Umbilical cord (tissue), 2 donors: ENCODE data around the gene DTD1. TPM values are rescaled to one million over a fixed set of nuclear protein-coding genes. Genes with fewer than 3 reads are reported as not detected.

Experiments
- DNase-seq: peaks from one replicate; pipeline ENCODE4 v3.0.0-alpha.2; 2015; ENCODE audit warnings: low spot score
- total RNA-seq: library from RNA; depleted of rRNA; stranded (reverse); fragments of >200 nt; gene quantifications from one replicate; pipeline ENCODE4 v1.2.3, GENCODE V29; 2014; ENCODE audit warnings: low replicate concordance; ENCODE audit not compliant: insufficient read depth

The DTD1 gene, protein sequence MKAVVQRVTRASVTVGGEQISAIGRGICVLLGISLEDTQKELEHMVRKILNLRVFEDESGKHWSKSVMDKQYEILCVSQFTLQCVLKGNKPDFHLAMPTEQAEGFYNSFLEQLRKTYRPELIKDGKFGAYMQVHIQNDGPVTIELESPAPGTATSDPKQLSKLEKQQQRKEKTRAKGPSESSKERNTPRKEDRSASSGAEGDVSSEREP
- 20.2 TPM for total RNA-seq

DNA sequence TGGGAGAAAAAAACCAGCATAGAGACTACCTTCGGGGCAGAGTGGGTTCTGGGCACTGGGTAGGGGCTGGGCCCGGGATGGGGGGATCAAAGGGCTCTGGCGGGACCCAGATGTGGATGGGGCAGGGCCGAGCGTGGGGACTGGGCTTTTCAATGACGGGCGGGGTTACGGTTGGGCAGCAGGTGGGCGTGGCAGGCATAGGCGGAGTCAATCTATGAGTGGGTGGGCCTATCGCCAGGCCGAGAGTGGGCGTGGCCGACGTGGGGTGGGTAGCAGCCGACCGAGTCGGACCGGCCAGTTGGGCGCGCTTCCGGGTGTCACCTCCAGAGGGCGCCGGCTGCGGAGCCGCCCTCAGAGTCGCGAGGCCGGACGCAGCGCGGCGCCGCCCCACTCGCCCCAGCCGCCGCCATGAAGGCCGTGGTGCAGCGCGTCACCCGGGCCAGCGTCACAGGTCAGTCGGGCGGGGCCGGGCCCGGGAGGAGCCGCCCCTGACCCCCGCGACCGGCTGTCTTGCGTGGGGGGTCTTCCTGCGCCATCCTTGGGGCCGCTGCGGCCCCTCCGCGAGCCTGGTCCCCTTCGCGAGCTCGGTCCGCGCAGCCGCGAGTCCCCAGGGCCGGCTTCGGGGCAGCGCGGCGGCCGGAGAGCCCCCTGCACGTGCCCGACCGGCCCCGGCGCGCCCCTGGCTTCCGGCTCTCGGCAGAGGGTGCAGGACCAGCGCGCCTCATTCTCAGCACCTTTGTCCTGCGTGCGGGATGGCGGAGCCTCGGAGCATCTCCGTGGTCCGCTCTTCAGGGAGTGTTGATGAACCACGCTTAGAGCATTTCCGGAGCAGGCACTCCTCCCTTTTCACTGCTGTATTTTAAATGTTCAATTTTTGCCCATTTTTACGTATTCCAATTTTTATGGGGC, at the start of gene DTD1:
DTD1 (plus strand) TSS at position 390 of the 909 bp plus-strand sequence; CDS start at position 409, 19 bp downstream.
- DNase-seq: peak; percentile 79

- DNase-seq: no peak
These were observed 46.1 kb upstream of the DTD1 start for GRCh38 chr20:18541741-18542140.

GRCh38 chr20:18543216-18543615, 44.6 kb upstream of the DTD1 start:
- no peak for DNase-seq

DNA sequence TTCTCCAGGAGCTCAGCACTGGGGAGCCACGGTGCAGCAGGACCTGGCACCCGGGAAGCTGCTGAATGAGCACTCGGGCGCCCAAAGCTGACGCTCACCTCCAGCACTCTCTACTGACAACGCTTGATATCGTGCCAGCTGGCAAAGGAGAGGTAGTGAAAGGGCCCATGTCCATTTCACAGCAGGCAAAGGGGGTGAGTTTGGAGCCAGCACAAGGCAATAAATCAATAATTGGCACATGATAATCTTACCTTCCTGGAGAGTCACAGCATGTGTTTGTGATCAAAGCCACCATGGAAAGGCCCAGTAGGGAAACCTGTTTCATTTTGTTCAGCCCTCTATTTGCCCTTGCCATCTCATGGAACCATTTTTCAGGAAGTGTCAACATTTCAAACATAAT, 43.9 kb upstream of the DTD1 start:
- no peak for DNase-seq

DNA sequence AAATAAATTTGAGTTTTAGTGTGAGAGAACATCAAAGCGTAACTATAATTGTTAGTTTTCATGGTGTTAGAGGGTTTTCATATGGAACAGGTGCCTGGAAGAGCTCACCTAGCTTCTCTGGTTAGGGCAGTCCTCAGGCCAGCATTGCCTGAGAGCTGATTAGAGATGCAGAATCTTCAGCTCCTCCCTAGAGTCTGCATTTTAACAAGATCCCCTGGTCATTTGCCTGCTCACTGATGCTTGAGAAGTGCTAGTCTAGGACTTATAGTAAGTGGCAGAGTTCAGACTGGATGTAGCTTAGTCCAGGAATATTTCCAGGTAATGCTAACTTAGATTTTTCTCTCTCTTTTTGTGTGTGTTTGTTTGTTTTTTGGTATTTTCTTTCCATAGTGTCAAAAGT, 42.3 kb upstream of the DTD1 start:
- DNase-seq: no peak

- DNase-seq: no peak
These were observed 39.4 kb upstream of the DTD1 start for GRCh38 chr20:18548465-18548864.

GRCh38 chr20:18553746-18554145, 34.1 kb upstream of the DTD1 start:
- no peak for DNase-seq

DNA sequence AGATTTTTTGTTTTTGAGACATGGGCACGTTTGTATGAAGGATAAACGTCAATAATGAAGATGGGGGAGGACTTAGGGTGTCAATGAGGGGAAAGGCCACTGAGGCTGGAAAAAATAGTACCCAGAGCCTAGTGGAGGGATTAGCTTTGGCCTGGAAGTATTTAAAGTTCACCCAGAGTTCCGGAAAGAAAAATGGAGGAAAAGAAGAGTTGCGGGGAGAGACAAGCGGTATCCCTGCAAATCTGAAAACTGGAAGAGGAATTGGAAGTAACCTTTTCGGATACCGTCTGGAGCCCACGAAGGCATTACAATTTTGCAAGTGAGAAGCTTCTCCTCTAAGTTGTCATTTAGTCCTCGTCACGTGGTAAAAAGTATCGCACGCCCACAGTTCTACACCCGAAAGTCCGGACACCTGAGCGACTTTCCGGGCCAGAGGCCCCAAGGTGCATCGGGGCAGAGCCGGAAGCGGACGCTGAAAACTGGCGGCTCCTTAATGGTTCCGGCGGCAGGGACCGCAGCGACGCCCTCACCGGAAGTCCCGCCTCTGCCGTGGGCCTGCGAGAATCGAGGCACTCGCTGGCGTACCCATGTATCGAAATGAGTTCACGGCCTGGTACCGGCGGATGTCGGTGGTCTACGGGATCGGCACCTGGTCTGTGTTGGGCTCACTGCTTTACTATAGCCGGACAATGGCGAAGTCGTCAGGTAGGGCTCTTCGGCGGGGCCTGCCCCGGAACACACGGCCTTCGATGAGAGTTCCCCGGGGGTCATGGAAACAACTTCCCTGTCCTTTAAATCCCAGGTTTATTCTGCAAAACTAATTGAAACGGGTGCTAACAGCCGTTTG, 20.7 kb upstream of the DTD1 start, which contains the start of gene SMIM26:
SMIM26 (plus strand) TSS at position 541 of the 847 bp plus-strand sequence; CDS start at position 588, 47 bp downstream.
- DNase-seq: peak; percentile 95

DNA sequence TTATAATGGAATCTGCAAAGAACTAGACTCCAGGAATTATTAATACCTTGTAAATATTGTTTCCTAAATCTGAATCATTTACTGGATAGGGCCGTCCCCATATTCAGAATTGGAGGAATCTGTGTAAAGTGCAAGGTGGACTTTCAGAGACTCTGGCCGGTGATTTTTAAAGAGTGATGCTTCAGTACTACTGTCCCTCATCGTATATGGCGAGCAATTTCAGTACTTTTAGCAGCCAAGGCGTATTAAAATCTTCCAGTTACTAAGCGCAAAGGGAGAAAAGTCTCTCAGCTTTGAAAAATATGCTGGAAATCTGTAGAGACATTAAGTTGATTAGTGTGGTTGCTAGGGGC, 20.1 kb upstream of the DTD1 start:
- DNase-seq: no peak

- DNase-seq: no peak
These were observed 16.8 kb upstream of the DTD1 start for GRCh38 chr20:18571009-18571408.

DNA sequence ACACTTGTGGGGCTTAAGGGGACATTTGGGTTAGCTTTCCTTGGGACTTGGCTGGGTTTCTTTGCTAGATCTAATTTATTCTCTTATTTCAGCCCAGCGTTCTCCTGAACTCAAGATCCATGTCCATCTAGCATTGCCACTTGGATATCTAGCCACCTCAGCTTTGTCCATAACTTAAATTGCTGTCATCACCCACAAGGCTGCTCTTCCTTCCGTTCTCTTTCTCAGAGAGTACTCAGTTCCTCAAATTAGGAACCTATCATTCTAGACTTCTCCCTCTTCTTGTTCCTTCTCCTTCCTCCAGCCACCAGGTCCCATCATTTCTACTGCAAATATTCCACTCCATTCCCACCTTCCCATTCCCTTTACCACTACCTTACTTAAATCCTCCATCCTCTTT, 16.3 kb upstream of the DTD1 start:
- no peak for DNase-seq

DNA sequence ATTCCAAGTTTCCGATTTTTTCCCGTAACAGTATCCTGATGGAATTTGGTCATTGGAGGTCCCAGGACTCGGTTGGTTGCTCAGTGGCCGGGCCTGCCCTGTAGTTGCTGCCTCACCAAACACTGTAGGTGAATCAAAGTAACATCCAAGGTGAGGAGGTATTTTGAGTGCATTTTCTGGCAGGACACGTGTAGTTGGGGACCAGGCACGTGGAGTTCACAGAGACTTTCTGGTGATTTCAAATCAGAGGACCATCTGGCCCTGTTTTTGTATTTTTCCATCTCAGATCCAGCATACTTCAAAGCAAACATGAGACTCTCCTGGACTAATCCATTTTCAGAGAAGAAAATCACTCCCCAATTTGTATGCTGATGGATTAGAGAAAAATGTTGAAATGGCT, 9.9 kb upstream of the DTD1 start:
- DNase-seq: no peak

DNA sequence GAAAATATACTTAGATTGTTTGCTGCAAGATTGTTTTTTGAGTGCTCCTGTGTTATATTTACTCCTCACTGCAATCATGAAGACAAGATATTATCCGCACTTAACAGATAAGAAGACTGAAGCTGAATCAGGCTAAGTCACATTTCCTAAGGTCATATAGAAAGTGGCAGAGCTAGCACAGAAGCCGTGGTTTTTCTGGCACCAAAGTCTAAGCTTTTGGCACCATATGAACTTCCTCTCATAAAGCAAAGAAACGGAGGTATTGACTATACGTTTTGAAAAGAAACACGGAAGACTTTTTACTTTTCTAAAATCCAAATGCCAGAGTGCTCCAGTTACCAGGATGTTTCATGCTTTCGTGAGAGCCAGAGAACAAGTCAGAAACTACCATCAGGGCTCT, 9.3 kb upstream of the DTD1 start:
- DNase-seq: no peak

GRCh38 chr20:18580012-18580411, 7.8 kb upstream of the DTD1 start:
- DNase-seq: no peak

DNA sequence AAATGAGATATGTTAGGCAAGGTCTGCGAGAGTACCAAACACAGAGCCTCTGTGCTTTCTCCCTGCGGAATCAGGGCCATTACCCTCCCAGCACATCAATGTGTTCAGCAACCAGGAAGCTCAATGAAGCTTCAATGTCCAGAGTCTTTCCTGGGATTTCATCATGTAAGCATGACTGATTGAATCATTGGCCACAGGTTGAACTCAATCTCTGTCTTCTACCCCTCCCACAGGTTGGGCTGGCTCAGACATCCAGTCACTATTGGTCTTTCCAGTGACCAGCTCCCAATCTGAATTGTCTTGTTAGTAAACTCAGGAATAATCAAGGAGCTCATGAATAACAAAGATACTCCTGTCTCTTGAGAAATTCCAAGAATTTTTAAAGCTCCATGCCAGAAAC, 2.7 kb upstream of the DTD1 start:
- DNase-seq: no peak

GRCh38 chr20:18588574-18588933, 700 bp downstream of the DTD1 start:
- DNase-seq: no peak

GRCh38 chr20:18589941-18590674, 2.3 kb downstream of the DTD1 start:
- no peak for DNase-seq

GRCh38 chr20:18596270-18596669, 8.4 kb downstream of the DTD1 start:
- DNase-seq: no peak

DNA sequence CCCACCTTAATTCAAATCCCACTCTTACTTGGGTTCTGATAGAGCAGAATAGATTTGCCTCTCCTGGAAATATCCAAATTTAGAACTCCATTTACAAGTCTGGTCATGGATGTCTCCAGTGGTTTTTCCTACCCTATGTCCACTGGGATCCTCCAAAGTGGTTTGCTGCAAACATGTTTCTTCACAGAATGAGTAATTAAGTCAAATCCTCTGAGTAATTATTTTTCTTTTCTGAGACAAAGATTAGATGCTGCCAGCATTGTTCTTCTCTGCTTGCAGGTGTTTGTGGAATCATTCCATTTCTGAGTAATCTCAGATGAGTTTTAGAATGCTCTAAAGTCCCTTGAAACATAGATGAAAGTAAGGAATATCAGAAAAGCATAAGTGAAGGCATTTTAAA, 21.9 kb downstream of the DTD1 start:
- no peak for DNase-seq

- no peak for DNase-seq
These were observed 23.6 kb downstream of the DTD1 start for GRCh38 chr20:18611492-18611891.

DNA sequence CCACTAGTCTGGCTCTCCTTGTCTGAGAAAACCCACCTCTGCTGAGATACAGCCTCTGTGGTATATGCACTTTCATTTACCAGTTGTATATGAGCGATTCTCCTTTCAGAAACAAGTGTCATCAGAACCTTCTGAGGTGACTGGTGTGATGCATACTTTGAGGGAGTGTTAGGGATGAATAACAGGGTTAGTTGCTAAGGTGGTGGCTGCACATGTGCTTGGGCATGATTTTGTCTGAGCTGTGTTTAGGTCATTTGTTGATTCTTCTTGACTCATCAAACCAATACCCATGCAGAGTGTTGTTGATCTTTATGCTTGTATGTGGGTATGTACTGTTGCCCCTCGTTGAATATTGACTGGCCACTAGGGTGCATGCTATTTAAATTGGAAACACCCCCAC, 25.7 kb downstream of the DTD1 start:
- DNase-seq: no peak

- DNase-seq: no peak
These were observed 26.4 kb downstream of the DTD1 start for GRCh38 chr20:18614244-18614643.
